Stimulated activated CD4-positive, alpha-beta T cell treated with anti-CD3 and anti-CD28 coated beads, Interleukin-12 subunit alpha, Interleukin-12 subunit beta, amount 100 ng/mL, for 4 hours (primary cell): ENCODE data around the gene TLX2.

Experiments
- DNase-seq: peaks from one replicate; pipeline ENCODE4 v3.0.0-alpha.2; 2020

Gene TLX2

GRCh38 chr2:74497777-74498499 lies 16.3 kb upstream of the TLX2 start:
- DNase-seq = peak; percentile 35

GRCh38 chr2:74498500-74499266 lies 15.6 kb upstream of the TLX2 start:
- no peak for DNase-seq

GRCh38 chr2:74499267-74499939 lies 14.8 kb upstream of the TLX2 start, which contains the start of gene LBX2:
TSS of gene LBX2 (minus strand) at chr2:74499603. CDS start at chr2:74499537, 66 bp downstream.
- peak; percentile 46 for DNase-seq

- no peak for DNase-seq
These were observed 14.2 kb upstream of the TLX2 start for GRCh38 chr2:74499940-74500577.

GRCh38 chr2:74500578-74500946 lies 13.7 kb upstream of the TLX2 start:
- DNase-seq = no peak

- no peak for DNase-seq
These were observed 12.7 kb upstream of the TLX2 start for GRCh38 chr2:74501335-74502071.

- no peak for DNase-seq
These were observed 12.0 kb upstream of the TLX2 start for GRCh38 chr2:74502147-74502719.

GRCh38 chr2:74502720-74503505 lies 11.3 kb upstream of the TLX2 start:
- peak; percentile 42 for DNase-seq

- no peak for DNase-seq
These were observed 10.5 kb upstream of the TLX2 start for GRCh38 chr2:74503506-74504475.

GRCh38 chr2:74504591-74504990 lies 9.7 kb upstream of the TLX2 start:
- no peak for DNase-seq

- DNase-seq = no peak
These were observed 8.6 kb upstream of the TLX2 start for GRCh38 chr2:74505448-74506246.

- DNase-seq = peak; percentile 99
These were observed 6.9 kb upstream of the TLX2 start, which contains the start of gene PCGF1 for GRCh38 chr2:74507145-74507925. TSS of gene PCGF1 (minus strand) at chr2:74507695. CDS start at chr2:74507668, 27 bp downstream.

GRCh38 chr2:74507926-74508520 lies 6.2 kb upstream of the TLX2 start:
- DNase-seq = no peak

GRCh38 chr2:74510272-74510671 lies 4.0 kb upstream of the TLX2 start:
- DNase-seq = no peak

- DNase-seq = no peak
These were observed 2.9 kb upstream of the TLX2 start for GRCh38 chr2:74511104-74511989.

GRCh38 chr2:74512744-74513604 lies 1.3 kb upstream of the TLX2 start:
- no peak for DNase-seq
